HG03575 (cell line): ENCODE measurements around the gene TSPAN32.

Experiments used
- ATAC-seq: cut with Tn5 transposase; IDR thresholded peaks from one replicate; pipeline ENCODE4 v1.9.1; 2021; ENCODE audit not compliant: unreplicated experiment, insufficient number of reproducible peaks, low FRiP score; ENCODE audit errors: extremely low read depth

The TSPAN32 gene

DNA sequence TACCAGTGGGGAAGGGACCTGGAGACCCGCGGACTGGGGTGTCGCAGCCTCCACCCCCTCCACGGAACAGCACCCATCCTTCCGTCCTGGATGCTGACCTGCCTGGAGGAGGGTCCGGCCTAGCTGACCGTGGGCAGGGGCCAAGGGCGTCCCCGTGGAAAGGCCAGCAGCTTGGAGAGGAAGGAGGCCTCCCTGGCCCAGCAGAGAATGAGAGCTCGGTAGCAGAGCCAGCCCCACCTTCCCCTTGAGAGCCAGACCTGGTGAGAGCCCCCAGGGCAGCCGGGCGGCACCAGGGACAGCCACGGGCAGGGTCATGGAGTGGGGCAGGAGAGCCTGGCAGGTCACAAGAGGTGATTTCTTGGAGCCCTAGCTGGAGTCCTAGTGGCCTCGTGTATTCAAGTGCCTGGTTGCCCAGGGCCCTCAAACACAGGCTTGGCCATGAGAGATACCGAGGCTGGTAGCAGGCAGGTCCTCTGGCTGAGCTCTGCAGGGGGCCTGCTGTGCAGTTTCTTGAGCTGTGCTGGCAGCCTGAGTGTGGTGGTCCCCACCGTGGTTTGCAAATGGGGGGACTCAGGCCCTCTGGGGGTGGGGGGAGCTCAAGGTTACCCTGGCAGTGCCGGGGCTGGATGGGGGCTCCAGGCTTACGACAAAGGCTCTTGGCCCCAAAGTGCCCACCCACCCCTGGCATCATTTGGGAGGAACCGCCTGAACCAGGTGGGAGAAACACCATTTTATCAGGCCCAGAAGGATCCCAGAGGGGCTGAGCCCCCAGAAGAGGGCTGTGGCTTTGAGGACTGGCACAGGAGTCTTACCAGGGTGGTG lies 7.6 kb downstream of the TSPAN32 start:
- no peak for ATAC-seq

DNA sequence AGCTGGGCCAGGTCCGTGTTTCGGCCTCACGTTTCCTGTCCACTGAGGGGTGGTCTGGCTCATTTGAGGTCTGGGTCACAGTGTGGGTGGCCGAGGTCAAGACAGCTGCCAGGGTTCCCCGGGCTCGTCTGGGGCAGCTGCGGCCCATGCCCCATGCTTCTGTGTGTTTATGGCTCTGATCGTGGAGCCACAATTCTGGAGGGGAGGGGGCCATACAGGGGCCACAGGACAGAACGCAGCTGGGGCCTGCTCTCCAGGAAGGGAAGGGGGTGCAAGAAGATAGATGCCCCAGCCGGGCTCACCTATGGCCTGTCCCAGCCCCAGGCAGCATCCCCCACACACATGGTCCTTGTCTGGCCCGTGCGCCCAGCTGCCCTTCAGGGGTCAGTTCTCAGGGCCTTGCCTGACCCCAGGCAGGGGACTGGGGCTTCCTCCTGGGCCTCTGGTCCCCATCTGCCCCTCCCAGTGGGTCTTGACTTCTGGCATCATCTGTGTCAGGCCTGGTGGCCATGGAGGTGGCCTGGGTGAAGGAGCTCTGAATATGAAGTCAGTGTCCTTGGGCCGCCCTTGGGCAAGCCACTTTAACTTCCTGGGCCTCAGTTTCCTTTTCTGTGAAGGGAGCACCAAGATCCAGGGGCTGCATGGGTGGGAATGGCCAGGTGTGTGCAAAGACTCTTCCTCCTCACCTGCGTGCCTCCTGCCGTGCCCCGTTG lies 8.4 kb downstream of the TSPAN32 start:
- no peak for ATAC-seq

DNA sequence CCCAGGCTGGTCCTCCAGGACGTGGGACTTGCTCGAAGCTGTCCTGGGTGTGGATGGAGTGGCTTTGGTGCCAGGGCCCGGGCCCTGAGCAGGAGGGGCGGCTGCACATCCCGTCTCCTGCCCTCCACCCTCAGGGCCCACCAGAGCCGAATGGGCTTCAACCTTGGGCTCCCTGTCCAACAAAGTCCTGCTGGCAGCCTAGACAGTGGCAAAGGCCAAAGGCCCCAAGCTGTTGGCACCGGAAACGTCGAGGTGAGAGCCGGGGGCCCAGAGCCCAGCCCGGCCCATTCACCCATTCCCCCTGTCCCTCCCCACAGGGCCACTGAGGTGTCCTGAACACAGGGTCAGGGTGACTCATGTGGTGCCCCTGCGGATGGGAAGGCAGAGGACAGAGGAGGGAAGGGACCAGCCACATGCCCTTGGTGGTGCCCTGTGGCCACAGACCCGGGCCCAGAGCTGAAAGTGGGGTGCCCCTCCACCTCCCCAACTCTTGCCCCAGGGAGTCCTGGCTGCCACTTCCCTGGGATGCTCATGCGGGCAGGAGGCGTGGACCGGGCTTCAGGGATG lies 9.1 kb downstream of the TSPAN32 start:
- ATAC-seq: no peak

DNA sequence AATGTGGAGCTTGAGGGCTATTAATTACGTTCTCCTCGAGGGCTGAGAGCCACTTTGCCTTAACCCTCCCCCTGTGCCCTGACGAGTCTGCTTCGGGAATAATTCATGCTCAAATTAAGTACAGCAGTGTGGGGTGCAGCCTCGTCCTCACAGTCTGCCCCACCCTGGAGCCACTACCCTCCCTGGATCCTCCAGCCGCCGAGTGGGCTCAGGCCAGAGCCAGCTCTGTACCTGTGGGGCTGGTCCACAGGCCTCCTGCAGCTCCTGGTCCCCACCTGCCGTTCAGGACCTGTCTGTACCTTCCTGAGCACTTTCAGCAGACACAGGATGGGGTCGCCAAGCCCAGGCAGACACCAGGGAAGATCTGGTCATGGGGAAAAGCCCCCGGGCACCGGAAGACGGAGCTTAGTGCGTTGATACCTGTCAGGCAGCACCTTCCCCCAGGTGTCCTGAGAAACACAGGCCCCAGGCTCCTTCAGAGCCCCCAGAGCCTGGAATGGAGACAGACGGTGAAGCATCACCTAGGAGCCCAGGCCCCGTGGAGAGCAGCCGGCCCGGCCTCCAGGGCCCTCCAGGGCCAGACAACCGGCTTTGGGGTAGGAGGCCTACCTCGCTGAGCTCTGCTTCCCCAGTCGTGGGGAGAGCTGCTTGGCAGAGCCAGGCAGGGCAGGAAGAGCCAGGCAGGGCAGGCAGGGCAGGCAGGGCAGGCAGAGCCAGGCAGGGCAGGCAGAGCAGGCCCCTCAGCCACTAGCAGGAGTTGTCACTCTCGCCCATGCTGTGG lies 9.7 kb downstream of the TSPAN32 start:
- no peak for ATAC-seq

DNA sequence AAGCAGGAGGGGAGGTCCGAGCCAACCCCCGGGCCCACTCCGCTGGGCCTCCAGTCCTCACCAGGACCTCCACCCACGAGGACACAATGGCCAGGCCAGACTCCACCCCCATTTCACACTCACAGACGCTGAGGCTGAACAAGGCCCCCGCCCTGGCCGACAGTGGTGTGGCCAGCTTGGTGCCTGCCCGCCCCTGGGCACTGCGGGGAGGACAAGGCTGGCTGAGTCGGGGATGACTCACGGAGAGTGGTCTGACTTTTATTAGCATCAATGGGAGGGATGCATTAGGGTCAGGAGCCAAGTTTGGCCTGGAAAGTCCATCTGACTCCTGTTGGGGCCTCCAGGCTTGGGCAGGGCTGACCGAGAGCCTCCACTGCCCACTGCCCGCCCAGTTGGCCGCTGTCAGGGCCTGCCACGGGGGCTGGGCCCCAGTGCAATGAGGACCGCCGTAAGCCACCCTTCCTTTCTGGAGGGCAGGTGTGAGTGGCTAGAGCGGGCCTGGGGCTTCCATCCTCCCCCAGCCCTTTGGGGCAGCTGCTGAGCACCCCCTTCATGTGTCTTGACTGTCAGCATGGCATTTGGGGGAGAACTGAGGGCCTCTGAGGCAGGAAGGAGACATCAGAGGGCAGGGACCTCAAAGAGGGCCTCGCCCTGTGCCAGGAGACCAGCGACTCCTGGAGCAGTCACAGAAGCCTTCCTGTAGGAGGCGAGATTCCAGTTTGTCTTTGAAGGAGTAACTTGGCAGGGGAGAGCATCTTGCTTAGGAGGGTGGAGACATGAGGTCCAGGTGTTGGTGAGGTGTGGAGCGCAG lies 10.6 kb downstream of the TSPAN32 start:
- no peak for ATAC-seq

DNA sequence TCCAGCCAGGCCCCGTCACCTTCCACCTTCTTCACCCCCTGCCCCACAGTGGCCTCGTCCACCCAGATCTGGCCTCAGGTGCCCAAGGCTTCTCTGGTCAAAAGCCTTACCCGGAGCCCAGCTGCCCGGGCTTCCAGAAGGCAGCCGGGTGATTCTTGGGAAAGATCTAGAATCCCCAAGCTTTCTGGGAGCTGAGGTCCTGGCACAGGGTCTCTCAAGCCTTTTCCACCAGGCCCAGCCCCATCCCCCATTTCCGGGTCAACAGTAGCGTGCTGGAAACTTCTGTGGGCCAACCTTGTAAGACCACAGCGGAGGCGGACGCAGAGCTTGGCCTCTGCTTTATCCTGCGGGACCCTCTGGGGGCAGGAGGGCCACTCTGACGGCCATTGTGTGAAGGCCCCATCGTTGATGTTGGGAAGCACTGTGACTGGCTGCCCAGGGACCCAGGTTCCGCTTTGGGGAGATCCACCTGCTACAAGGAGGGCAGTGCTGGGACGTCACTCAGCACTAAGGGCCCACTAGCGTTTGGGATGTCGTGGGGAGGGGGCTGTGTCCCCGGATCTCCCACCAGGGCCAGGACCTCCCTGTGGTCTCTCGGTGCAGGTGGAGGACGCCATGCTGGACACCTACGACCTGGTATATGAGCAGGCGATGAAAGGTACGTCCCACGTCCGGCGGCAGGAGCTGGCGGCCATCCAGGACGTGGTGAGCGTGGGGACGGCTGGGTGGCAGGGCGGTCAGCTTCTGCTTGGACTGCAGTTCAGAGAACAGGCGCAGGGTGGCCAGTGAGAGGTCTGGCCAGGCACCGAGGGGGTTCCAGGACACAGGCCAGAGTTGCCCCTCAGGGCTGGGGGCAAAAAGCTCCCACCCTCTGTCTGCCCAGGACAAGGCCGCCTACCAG lies 11.5 kb downstream of the TSPAN32 start:
- no peak for ATAC-seq

DNA sequence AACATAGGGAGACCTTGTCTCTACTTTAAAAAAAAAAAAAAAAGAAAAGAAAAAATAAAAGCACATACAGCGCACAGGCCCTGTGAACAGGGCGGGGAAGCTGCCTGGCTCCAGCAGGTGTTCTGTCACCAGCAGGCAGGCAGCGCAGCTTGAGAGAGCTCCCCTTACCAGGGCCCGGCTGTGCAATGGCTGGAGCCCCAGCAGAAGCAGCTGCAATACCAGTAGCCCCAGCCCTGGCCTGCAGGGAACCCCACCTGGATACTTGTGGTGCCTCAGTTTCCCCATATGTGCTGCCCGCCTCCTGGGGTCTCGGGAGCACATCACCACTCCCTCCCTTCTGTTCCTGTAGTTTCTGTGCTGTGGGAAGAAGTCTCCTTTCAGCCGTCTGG lies 12.3 kb downstream of the TSPAN32 start:
- ATAC-seq: no peak

DNA sequence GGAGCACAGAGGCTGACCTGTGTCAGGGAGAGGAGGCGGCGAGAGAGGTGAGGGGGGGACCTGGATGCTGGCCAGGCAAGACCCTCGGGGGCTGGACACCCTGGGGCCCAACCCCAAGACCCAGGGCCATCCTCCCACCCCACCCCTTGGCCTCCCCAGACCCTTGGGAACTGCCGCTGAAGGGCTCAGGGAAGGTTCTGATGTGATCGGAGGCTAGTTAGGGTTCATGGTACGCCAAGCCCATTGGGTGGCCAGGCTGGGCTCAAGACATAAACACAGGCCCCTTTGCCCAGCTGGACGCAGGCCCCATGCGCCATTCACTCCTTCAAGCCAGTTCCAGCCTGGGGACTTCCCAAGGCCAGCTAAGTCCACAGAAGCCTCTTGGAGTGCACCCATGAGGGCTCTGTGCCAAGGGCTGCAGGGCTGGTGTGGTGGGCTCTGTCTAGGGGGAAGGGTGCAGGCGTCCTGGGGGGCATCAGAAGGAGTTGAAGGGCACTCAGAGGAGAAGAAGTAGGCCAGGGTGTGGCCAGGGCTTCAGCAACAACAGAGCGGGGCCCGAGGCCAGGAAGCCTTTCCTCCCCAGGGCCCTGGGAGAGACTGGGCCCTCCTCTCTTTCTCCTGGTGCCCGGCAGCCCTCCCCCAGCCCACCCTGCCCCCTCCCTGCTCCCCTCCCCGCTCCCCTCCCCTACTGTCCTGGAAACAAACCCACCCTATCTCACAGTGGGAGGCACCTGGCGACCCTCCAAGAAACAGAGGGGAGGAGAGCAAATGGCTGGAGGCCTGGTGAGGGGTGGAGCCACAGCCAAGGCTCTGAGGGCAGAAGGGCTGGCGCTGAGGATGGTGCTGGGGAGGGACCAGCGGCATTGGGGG lies 12.9 kb downstream of the TSPAN32 start:
- no peak for ATAC-seq

DNA sequence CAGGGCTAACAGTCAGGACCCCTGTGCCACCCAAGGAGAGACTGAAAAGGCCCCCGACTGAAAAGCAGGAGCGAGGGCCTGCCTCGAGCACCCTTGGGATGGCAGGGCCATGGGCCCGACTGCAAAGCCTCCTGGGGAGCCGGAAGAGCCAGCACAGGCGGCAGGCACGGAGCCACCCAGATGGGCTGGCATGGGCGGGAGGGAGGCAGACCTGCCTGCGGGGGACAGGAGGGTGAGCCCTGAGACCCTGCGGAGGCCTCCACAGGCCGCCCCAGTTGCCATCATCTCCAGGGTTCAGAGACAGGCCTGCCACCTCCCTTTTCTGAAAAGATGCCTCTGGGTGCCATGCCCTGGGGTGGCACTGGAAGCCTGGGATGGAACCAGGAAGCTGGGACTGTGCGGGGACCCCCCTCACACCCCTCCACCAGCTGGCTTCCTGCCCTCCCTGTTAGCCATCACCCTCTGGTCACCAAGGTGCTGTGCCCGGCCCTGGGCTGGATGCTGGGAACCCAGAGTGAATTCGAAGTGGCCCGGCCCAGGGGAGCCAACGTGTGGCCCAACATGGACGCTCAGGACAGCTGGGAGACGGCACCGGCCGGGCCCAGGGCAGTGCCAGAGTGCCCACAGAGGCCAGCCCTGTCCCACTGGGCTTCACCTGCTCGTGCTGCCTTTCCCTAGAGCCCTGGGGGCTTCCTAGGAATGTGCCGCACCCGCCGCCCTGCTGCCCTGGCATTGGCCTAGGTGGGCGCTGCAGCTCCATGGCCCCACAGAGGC lies 13.8 kb downstream of the TSPAN32 start:
- ATAC-seq: no peak

DNA sequence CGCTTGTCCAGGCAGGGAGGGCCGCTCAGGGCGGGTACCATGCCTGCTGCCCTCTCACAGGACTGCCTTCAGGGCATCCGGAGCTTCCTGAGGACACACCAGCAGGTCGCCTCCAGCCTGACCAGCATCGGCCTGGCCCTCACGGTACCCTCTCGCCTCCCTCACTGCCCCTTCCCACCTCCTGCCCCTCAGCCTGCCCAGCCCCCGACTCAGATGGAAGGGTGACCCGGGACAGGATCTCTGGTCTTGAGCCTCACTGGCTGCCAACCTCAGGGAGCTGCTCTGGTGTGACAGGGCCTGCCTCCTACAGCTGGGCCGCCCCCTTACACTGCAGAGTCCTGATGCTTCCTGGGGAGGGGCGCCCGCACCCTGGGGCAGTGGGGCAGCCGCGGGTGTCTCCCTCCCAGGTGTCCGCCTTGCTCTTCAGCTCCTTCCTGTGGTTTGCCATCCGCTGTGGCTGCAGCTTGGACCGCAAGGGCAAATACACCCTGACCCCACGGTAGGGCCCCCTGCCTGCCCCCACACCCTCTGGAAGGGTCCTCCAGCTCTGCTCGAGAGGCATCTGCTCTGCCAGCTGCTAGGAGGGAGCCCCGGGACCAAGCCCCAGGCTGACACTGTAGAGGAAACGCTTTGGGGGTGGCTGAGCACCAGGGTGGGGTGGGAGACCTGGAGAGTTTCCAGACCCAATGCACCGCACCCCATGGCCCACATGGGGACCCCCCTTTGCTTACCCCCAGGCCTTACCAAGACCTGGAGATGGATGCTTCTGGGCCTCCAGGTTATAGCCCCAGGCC lies 14.6 kb downstream of the TSPAN32 start:
- no peak for ATAC-seq

DNA sequence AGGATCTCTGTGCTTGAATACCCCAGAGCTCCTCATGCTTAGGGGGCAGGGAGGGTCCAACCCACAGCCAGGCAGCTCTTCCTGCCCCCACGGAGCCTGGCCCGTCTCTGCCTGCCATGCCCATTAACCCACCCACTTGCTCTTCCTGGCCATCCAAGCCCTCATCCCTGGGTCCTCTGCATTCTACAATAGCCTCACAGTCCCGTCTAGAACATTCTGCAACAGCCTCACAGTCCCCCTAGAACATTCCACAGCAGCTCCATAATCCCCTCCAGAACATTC lies 15.1 kb downstream of the TSPAN32 start:
- no peak for ATAC-seq

DNA sequence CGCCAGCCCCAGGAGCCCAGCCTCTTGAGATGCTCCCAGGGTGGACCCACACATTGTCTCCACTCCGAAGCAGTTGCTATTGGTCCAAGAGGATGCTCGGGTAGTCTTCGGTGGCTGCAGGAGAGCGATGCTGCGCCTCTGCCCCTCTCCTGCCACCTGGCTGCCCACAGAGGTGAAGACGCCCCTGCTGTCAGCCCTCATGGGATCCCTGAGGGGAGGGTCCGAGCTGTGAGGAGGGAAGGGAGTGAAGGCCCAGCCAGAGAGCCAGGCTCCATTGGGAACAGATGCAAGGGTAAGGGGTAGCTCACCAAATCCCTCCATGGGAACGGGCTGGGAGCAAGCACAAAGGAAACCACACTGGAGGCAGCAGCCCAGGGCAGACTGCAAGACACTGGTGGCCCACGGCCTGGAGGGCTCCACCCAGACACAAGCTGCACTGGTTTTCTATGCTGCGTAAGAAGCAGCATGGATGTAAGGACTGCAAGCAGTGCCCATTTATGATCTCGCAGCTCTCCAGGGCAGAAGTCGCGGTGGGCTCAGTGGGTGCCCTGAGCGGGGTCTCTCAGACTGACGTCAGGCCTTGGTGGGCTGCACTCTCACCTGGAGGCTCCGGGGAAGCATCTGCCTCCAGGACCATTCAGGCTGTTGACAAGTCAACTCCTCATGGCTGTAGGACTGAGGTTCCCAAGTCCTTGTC lies 15.7 kb downstream of the TSPAN32 start:
- no peak for ATAC-seq

DNA sequence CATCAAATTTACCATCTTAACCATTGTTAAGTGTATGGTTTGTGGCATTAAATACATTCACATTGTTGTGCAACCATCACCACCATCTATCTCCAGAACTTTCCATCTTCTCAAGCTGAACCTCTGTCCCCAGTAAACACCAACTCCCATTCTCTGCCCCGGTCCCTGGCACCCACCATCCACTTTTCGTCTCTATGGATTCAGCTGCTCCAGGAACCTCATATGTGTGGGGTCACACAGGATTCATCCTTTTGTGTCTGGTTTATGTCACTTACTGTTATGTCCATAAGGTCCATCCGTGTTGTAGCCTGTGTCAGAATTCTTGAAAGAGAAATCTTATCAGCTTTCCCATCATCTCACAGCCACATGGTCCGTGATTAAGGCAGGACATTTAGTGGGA lies 16.3 kb downstream of the TSPAN32 start:
- no peak for ATAC-seq

DNA sequence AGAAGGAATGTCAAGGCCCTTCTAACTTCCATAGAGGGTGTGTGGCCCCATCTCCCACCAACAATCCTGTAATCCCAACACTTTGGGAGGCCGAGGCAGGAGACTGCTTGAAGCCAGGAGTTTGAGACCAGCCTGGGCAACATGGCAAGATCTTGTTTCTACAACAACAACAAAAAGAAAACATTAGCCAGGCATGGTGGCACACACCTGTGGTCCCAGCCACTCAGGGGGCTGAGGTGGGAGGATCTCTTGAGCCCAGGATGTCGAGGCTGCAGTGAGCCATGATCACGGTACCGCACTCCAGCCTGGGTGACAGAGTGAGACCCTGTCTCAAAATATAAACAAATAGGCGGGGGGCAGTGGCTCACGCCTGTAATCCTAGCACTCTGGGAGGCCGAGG lies 16.9 kb downstream of the TSPAN32 start:
- ATAC-seq: no peak

DNA sequence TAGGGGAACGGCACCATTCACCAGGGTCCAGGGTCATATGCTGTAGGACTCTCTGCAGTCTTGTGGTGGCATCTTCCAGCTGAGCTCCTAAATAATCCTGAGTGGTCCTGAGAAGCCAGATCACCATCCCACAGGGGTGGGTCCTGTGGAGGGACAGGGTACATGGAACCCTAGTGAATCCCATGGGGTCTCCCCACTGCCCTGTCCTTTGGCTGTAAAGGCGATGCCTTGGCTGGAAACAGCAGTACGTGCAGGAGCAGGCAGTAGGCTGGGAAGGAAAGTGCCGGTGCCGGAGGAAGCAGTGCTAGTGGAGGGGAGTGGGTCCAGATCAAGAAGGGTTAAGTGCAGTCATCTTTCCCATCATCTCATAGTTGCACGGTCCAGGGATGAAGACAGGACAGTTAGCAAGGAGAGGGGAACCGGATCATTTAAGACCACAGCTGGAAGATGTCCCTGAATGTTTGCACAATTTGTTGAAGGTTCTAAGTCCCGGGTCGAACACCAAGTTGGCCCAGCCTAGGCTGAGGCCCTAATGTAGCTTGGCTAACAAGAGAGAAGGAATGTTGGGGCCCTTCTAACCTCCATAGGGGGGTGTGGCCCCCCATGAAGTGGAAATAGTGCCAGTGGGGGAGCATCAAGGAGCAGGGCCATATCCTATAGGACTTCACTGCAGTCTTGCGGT lies 18.1 kb downstream of the TSPAN32 start:
- no peak for ATAC-seq
